Measurements from ENCODE around the gene CLECL1.

CLECL1 gene

DNA sequence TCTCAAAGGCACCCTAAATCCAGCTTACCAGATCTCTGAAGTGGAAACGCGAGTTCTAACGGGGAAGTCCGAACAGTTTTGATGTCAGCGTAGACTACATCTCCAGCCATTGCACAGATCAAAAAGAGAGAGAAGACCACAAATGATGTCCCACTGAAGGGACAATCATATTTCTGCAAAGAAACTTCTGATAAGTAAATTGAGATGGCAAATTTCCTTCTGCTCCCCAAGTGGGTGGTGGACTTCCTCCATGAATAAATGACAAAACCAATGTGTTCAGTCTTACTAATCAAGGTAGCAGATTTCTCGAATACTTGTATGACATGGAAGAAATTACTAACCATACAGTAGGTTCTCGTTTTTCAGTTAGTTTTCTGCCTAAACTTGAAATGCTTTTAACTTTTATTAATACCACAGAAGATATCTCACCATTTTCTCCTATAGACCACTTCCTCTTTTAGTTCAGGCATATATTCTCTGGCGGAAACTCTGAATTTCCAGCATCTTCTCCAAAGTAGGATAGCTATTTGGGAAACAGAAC is at the start of gene CLECL1:
Gene CLECL1 (minus strand): TSS at position 177 of the 541 bp plus-strand sequence.
- DNase-seq (ENCODE audit: low read depth in 2 of 3, low spot score in 1 of 3), result no peak

DNA sequence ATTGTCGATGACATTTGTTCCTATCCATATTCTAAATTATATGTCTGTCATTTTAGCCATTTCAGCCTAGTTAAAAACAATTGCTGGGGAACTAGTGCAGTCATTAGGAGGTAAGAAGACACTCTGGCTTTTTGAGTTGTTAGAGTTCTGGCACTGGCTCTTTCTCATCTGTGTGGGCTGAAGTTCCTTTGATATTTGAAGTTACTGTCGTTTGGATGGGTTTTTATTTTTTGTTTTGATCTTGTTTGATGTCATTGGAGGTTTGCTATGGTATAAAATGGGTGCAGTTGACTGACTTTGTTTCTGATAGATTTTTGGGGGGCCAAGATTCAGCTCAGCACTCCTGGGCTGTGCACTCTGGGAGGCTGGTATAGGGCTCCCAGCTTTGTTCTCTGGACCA is 48.5 kb upstream of the CLECL1 start:
- no peak for DNase-seq (ENCODE audit: low read depth in 2 of 3, low spot score in 1 of 3)

GRCh38 chr12:9779209-9779608 is 46.3 kb upstream of the CLECL1 start:
- no peak for DNase-seq (ENCODE audit: low read depth in 2 of 3, low spot score in 1 of 3)

GRCh38 chr12:9776781-9777180 is 43.9 kb upstream of the CLECL1 start:
- DNase-seq (ENCODE audit: low read depth in 2 of 3, low spot score in 1 of 3), result no peak

- no peak for DNase-seq (ENCODE audit: low read depth in 2 of 3, low spot score in 1 of 3)
These were observed 40.5 kb upstream of the CLECL1 start for GRCh38 chr12:9773216-9773877.

DNA sequence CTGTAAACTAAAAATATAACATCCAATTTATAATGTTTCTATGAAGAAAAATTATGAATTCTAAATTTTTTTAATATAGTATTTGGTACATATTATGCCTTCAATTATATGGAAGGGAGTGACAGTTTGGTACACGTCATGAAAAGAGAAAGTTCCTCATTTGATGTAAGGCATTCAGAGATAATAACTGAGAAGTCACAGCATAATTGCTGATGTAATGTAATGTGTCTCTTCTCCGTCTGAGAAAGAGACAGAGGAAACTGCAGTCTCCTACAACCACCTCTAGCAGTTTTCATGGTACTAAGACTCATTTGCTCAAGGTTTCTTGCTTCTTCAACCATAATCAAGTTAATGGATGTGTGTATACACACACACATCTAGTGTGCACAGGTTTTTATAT is 30.1 kb upstream of the CLECL1 start:
- no peak for DNase-seq (ENCODE audit: low read depth in 2 of 3, low spot score in 1 of 3)

DNA sequence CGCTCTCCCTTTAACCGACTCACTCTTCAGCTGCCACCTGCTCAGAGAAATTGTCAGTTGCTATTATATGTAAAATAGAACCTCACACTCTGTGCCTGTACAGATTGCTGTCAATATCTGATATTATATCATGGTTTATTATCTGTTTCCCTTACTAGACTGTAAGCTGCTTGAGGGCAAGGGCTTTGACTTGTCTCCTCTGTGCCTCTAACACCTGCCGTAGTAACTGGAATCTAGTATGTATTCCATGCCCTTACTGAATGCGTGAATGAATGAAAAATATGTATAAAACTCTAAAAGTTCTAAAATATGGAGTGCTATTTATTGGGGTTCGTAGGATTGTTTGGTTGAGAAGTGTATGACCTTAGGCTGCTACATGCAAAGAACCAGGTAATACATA is 29.5 kb upstream of the CLECL1 start:
- DNase-seq (ENCODE audit: low read depth in 2 of 3, low spot score in 1 of 3), result no peak

DNA sequence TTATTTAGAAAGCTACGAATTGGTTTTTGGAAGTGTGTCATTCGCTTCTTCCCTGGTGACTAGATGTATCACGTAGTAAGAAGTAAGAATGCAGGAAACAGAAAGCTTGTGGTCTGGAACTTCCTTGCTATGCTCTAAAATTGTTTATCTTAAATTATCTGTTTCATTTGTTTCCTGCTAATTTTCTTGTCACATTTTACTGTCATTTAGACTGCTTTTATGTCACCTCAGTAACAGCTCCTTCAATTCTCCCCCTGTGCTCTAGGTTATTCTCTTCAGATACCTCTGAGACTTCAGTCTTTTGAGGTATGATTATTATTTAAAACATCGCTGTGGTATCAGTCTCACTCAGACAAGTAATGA is 28.5 kb upstream of the CLECL1 start:
- no peak for DNase-seq (ENCODE audit: low read depth in 2 of 3, low spot score in 1 of 3)

DNA sequence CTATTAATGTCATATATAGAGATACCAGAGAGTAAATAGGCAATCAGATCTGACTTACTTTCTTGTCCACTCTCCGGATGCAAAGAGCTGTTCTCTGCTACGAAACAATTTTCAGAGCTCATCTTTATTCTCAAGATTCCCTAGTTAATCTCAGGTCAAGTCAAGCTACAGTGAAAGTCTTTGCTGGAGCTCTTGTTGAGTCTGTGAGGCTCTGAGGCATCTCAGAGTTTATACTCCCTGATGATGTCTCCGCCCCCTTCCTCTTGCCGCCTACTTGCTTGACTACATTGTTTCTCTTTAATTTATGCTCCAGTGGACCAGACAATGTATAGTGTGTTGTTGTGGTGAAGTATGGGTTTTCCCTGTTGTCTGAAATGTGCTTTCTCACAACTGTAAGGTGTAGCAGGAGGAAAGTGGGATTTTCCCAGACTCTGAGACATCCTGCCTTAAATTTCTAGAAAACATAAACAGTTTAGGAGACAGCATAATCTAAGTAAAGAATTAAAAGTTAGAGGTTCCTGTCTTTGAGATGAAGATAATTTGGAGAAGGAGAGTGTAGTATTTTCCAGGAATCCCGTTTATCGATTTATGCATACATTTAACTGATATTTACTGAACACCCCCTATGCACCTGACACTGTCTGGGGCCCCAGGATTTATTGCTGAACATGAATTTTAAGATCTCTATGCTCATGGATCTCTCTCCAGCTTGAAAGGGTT is 28.0 kb upstream of the CLECL1 start, which contains the start of gene CD69:
Gene CD69 (minus strand): TSS at position 203 of the 720 bp plus-strand sequence. CDS start 81 bp downstream, at position 122.
- DNase-seq (ENCODE audit: low read depth in 2 of 3, low spot score in 1 of 3), result peak; percentile 65 to 81 (median 67)

DNA sequence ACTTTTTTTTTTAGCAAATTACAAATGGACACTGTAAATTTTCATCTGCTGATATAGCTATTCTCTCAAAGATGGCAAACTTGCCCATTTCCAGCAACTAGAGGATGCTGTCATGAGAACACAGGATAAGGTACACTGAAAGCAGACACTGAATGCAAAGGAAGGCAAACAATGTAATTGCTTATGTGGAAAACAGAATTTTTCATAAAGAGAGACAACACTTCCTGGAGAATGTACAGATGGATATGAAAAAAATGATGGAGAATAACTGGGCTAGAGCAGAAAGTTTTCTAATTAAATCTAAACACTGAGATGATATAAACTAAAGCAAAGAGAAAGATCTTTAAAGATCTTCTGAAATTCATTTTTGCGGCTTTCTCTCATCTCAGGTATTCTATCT is 27.2 kb upstream of the CLECL1 start:
- DNase-seq (ENCODE audit: low read depth in 2 of 3, low spot score in 1 of 3), result no peak

DNA sequence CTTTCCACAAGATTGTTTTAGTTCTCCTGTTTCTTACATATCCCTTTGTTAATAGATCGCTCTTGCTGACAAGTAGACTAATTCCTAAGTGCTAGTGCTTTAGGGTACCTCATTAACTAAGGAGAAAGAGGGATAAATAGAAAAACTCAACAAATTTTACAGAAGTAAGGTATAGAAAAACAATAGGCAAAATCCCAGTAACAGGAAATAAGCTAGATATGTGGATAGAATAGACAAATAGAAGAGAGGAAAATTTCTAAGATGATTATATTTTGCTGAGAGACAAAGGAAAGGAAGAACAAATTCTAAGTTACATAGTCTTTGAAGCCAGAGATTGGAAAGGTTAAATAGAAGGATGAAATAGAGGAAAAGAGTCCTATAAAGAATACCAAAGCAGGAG is 26.8 kb upstream of the CLECL1 start:
- no peak for DNase-seq (ENCODE audit: low read depth in 2 of 3, low spot score in 1 of 3)

GRCh38 chr12:9758119-9758518 is 25.2 kb upstream of the CLECL1 start:
- no peak for DNase-seq (ENCODE audit: low read depth in 2 of 3, low spot score in 1 of 3)

- DNase-seq (ENCODE audit: low read depth in 2 of 3, low spot score in 1 of 3), result no peak
These were observed 24.6 kb upstream of the CLECL1 start for GRCh38 chr12:9757433-9758025.

DNA sequence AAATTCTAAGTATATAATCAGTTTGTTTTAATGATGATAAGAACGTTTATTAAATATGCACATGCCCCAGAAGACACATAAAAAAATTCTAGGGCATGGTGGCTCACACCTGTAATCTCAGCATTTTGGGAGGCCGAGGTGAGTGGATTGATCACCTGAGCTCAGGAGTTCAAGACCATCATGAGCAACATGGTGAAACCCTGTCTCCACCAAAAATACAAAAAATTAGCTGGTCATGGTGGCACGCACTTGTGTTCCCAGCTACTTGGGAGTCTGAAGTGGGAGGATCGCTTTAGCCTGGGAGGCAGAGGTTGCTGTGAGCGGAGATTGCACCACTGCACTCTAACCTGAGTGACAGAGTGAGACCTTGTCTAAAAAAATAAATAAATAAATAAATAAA is 23.8 kb upstream of the CLECL1 start:
- DNase-seq (ENCODE audit: low read depth in 2 of 3, low spot score in 1 of 3), result no peak

GRCh38 chr12:9756170-9756569 is 23.3 kb upstream of the CLECL1 start:
- DNase-seq (ENCODE audit: low read depth in 2 of 3, low spot score in 1 of 3), result no peak

DNA sequence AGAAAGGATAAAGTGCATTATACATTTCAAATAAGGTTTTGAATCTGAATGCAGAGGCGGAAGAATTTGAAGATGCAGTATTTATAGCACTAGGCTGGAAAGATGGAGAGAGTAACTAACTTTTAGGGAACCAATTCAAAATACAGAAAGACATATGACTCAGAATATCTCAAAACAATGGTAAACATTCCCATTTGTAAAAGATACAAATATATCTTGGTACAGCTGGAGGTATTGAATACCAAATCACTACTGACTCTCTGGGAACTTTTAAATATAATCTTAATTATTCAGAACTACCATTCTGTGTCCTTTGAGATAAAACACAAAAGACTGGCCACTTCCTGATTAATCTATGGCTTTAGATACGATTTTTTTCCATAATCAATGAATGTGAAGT is 22.7 kb upstream of the CLECL1 start:
- no peak for DNase-seq (ENCODE audit: low read depth in 2 of 3, low spot score in 1 of 3)

- DNase-seq (ENCODE audit: low read depth in 2 of 3, low spot score in 1 of 3), result no peak
These were observed 22.1 kb upstream of the CLECL1 start for GRCh38 chr12:9755035-9755434.

GRCh38 chr12:9754099-9754927 is 21.4 kb upstream of the CLECL1 start:
- DNase-seq (ENCODE audit: low read depth in 2 of 3, low spot score in 1 of 3), result no peak

- DNase-seq (ENCODE audit: low read depth in 2 of 3, low spot score in 1 of 3), result no peak
These were observed 20.6 kb upstream of the CLECL1 start for GRCh38 chr12:9753498-9753897.

DNA sequence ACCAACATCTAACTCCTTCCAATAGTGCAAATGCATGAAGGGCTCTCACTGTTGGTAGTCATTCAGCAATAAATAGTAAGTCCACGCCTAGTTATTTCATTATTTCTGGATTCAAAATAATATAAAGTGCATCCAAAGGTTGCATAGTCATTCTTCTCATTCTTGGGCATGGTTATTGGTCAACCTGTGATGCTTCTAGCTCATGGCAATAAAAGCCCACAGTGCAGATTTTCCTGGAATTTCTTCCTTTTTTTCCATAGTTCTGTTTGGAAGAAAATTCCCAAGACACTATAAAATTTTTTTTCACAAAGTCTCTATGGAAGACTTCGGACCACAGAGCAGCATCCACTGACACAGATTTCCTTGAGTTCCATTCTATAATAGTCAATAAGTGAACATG is 20.2 kb upstream of the CLECL1 start:
- DNase-seq (ENCODE audit: low read depth in 2 of 3, low spot score in 1 of 3), result no peak
